ENCODE measurements around the gene ABCC6. TPM values are rescaled to one million over a fixed set of nuclear protein-coding genes. Genes with fewer than 3 reads are reported as not detected.

Gene ABCC6
- total RNA-seq, 1 experiment from 2014 or later: 2.7 TPM

DNA sequence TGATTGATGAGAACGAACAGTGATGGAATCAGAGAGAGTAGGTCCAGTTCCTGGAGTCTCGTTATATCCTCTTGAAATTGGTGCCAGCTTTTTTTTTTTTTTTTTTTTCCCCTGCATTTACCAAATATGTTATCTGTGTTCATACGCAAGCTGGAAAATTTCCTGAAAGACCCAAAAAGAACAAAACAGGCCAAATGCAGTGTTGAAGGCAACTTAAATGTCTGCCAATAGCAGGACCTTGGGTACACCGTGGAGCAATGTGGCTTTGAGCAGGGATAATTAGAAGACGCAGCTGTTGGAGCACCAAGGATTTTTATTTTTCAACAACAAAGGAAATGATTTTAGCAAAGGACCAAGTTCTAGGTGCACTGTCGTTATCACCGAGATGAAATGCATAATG lies 105.0 kb downstream of the ABCC6 start:
- no peak for ATAC-seq
- RAD21 ChIA-PET (ENCODE audit: low non-redundant PET in 1 of 2, low total read pairs in 2 of 2, uncharacterized antibody in 2 of 2, unreplicated experiment in 2 of 2): no interaction called here
- intact Hi-C loops (cut with micrococcal nuclease): no loop called here
- H3K36me3 ChIP-seq (ENCODE audit: control insufficient read depth in 1 of 2, insufficient read depth in 2 of 2, low read length in 2 of 2): peaks cover 20 to 53% of the 10 kb centered on the region in 2 experiments
- BruUV-seq (replicated peaks): no TSS peak
- peaks cover 4% of the 10 kb centered on the region; the same call in 1 of the 2 replicates for H3K79me2 ChIP-seq (ENCODE audit: insufficient read depth, low read length)
- no peaks in the 10 kb centered on the region for H3K9me2 ChIP-seq (ENCODE audit: insufficient read depth)
- H3K4me1 ChIP-seq (ENCODE audit: control insufficient read depth in 1 of 2, insufficient read depth in 2 of 2, low read length in 2 of 2): no peaks in the 10 kb centered on the region
- H3K4me2 ChIP-seq (ENCODE audit: low read length): no peak overlapping the region
- no peaks in the 10 kb centered on the region for H4K20me1 ChIP-seq (ENCODE audit: insufficient read depth)
- no peak for DNase-seq (ENCODE audit: low read depth, low spot score)
- H3K27me3 ChIP-seq (ENCODE audit: insufficient read depth, low read length): no peaks in the 10 kb centered on the region
- no peak overlapping the region for H3K9ac ChIP-seq (ENCODE audit: low read length)
- TF ChIP-seq TCF7L2 (IDR thresholded peaks at IDR 0.05; ENCODE audit: borderline replicate concordance, extremely low read depth, insufficient read depth, insufficient read length) (no peak), ELF1 (IDR thresholded peaks at IDR 0.05; ENCODE audit: borderline replicate concordance, low read depth) (no peak), CBX3 (IDR thresholded peaks at IDR 0.05; ENCODE audit: low read depth) (0 out of 2 replicates have a peak, but pooled peaks have one; percentile 24), SRF (IDR thresholded peaks at IDR 0.05; ENCODE audit: low read depth) (no peak), SP1 (IDR thresholded peaks at IDR 0.05; ENCODE audit: low read depth) (no peak), SIN3A (IDR thresholded peaks at IDR 0.05; ENCODE audit: low read depth) (no peak)
- CTCF ChIA-PET: no interaction called here
- POLR2A ChIA-PET: no interaction called here
- no peak overlapping the region for H2AFZ ChIP-seq (ENCODE audit: low read depth, low read length, poor library complexity, severe bottlenecking)
- no peak overlapping the region for H3K27ac ChIP-seq (ENCODE audit: low read depth, low read length)
- no peak overlapping the region for H3K4me3 ChIP-seq (replicated peaks in 1 of 2; ENCODE audit: low read depth in 1 of 2, low read length in 2 of 2)
- H3K9me3 ChIP-seq (ENCODE audit: control insufficient read depth in 1 of 2, insufficient read depth in 1 of 2, low read depth in 1 of 2, low read length in 2 of 2): no peaks in the 10 kb centered on the region

DNA sequence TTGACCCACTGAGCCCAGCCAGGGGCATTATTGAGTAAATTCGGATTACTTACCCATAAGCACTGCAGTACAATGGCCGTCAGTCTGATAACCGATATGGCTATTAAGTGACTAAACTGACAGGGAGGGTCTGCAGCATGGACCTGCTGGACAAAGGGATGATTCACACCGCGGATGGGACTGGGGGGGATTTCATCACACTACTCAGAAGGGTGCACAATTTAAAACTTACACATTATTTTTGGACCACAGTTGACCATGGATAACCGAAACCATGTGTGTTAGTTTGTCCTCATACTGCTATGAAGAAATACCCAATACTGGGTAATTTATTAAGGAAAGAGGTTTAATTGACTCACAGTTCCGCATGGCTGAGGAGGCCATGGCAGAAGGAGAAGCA lies 106.5 kb downstream of the ABCC6 start:
- intact Hi-C loops (cut with micrococcal nuclease): no loop called here
- Histone ChIP-seq H3K9me3 (ENCODE audit: control insufficient read depth in 1 of 2, insufficient read depth in 1 of 2, low read depth in 1 of 2, low read length in 2 of 2) (no peaks in the 10 kb centered on the region), H3K4me3 (replicated peaks in 1 of 2; ENCODE audit: low read depth in 1 of 2, low read length in 2 of 2) (no peak overlapping the region), H3K4me2 (ENCODE audit: low read length) (no peak overlapping the region), H3K9ac (ENCODE audit: low read length) (no peak overlapping the region), H3K27ac (ENCODE audit: low read depth, low read length) (no peak overlapping the region), H3K79me2 (ENCODE audit: insufficient read depth, low read length) (peaks cover 4% of the 10 kb centered on the region; the same call in 1 of the 2 replicates), H2AFZ (ENCODE audit: low read depth, low read length, poor library complexity, severe bottlenecking) (no peak overlapping the region), H3K36me3 (ENCODE audit: control insufficient read depth in 1 of 2, insufficient read depth in 2 of 2, low read length in 2 of 2) (peaks cover 18 to 54% of the 10 kb centered on the region in 2 experiments), H3K4me1 (ENCODE audit: control insufficient read depth in 1 of 2, insufficient read depth in 2 of 2, low read length in 2 of 2) (no peaks in the 10 kb centered on the region), H3K27me3 (ENCODE audit: insufficient read depth, low read length) (no peaks in the 10 kb centered on the region), H3K9me2 (ENCODE audit: insufficient read depth) (no peaks in the 10 kb centered on the region), H4K20me1 (ENCODE audit: insufficient read depth) (no peaks in the 10 kb centered on the region)
- ATAC-seq (no peak), DNase-seq (ENCODE audit: low read depth, low spot score) (no peak)
- no peak for TF ChIP-seq ZNF274 (IDR thresholded peaks at IDR 0.05; ENCODE audit: low read depth, low read length)
- no peak for TF ChIP-seq SP1 (IDR thresholded peaks at IDR 0.05; ENCODE audit: low read depth)
- TF ChIP-seq, protein P1, sequence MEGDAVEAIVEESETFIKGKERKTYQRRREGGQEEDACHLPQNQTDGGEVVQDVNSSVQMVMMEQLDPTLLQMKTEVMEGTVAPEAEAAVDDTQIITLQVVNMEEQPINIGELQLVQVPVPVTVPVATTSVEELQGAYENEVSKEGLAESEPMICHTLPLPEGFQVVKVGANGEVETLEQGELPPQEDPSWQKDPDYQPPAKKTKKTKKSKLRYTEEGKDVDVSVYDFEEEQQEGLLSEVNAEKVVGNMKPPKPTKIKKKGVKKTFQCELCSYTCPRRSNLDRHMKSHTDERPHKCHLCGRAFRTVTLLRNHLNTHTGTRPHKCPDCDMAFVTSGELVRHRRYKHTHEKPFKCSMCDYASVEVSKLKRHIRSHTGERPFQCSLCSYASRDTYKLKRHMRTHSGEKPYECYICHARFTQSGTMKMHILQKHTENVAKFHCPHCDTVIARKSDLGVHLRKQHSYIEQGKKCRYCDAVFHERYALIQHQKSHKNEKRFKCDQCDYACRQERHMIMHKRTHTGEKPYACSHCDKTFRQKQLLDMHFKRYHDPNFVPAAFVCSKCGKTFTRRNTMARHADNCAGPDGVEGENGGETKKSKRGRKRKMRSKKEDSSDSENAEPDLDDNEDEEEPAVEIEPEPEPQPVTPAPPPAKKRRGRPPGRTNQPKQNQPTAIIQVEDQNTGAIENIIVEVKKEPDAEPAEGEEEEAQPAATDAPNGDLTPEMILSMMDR (IDR thresholded peaks at IDR 0.05 in 2 of 3, conservative IDR thresholded peaks at IDR 0.05 in 1 of 3; ENCODE audit: borderline replicate concordance in 1 of 3, insufficient read depth in 1 of 3, low read depth in 2 of 3, low read length in 2 of 3): no peak
- TF ChIP-seq JUND (IDR thresholded peaks at IDR 0.05): no peak
- TF ChIP-seq FOSL1 (IDR thresholded peaks at IDR 0.05; ENCODE audit: low read depth): no peak
- TF ChIP-seq YY1 (IDR thresholded peaks at IDR 0.05; ENCODE audit: extremely low read depth, insufficient replicate concordance, low read depth, low read length): no peak
- no peak for TF ChIP-seq ZFX (IDR thresholded peaks at IDR 0.05)
- TF ChIP-seq, protein P2, sequence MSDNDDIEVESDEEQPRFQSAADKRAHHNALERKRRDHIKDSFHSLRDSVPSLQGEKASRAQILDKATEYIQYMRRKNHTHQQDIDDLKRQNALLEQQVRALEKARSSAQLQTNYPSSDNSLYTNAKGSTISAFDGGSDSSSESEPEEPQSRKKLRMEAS (IDR thresholded peaks at IDR 0.05): no peak
- ChIA-PET POLR2A (no interaction called here), CTCF (no interaction called here), RAD21 (ENCODE audit: low non-redundant PET in 1 of 2, low total read pairs in 2 of 2, uncharacterized antibody in 2 of 2, unreplicated experiment in 2 of 2) (no interaction called here)
- no TSS peak for BruUV-seq (replicated peaks)

All from HCT116 (cell line).